Measurements from ENCODE around the gene CDH4. TPM values are rescaled to one million over a fixed set of nuclear protein-coding genes. Genes with fewer than 3 reads are reported as not detected.

Gene CDH4
- total RNA-seq, 4 donors from 2014 or later = not detected

DNA sequence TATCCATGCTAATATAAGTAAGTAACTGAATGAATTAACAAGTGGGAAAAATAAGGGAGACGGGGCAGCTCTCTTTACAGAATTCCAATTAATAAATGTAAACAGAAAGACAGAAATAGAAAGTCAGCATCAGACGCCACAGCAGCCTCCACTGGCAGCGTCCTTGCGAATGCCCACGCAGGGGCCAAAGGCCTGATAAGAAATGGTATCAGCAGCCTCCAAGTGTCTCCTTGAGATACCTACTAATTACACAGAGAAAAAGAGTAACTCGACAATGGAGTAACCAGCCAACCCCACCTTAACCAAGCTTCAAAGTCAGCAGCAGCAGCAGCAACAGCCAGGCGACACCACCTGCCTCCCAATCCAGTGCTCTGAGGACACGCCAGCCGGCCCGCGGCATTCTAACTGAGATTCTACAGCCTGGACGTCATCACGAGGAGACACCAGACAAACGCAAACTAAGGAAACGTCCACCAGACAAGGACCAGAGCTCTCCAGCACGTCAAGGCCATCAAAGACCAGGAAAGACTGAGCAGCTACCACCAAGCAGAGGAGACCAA, 734.8 kb downstream of the CDH4 start:
- intact Hi-C loops (cut with DNase I; ENCODE audit: low total_unique reads) = no loop called here
- Histone ChIP-seq H3K36me3 (peaks cover 0 to 20% (median 9%) of the 10 kb centered on the region in 4 donors), H3K9me3 (peaks cover 3 to 6% of the 10 kb centered on the region in 2 donors), H3K27ac (no peak overlapping the region), H3K4me1 (no peaks in the 10 kb centered on the region), H3K4me3 (no peak overlapping the region), H3K27me3 (no peaks in the 10 kb centered on the region)
- DNase-seq = no peak
- WGBS, 2 donors (ENCODE audit: low coverage in 1 of 2) = 80 to 91% methylated on average over 1 to 16 of the region's 16 CpGs
- no peak for TF ChIP-seq EP300 (IDR thresholded peaks at IDR 0.05; ENCODE audit: low read depth)
- in situ Hi-C loops (cut with MboI; ENCODE audit: low pct_ligation_motif_present in 1 of 4, low pct_unique_long_range_greater_than_20kb in 1 of 4, low sequenced_read_pairs in 3 of 4) = no loop called here

GRCh38 chr20:61988665-61989064, 736.6 kb downstream of the CDH4 start:
- Histone ChIP-seq H3K4me1 (no peaks in the 10 kb centered on the region), H3K9me3 (peaks cover 9 to 13% of the 10 kb centered on the region in 2 donors), H3K27me3 (no peaks in the 10 kb centered on the region), H3K4me3 (no peak overlapping the region), H3K36me3 (peaks cover 0 to 38% (median 16%) of the 10 kb centered on the region in 4 donors), H3K27ac (no peak overlapping the region)
- TF ChIP-seq CTCF (IDR thresholded peaks at IDR 0.05) (no peak), EP300 (IDR thresholded peaks at IDR 0.05; ENCODE audit: low read depth) (no peak), POLR2AphosphoS5 (IDR thresholded peaks at IDR 0.05) (no peak), POLR2A (IDR thresholded peaks at IDR 0.05) (no peak)
- in situ Hi-C loops (cut with MboI; ENCODE audit: low pct_ligation_motif_present in 1 of 4, low pct_unique_long_range_greater_than_20kb in 1 of 4, low sequenced_read_pairs in 3 of 4) (no loop called here), intact Hi-C loops (cut with DNase I; ENCODE audit: low total_unique reads) (no loop called here)
- WGBS, 2 donors (ENCODE audit: low coverage in 1 of 2) = 96% methylated on average over 5 to 18 of the region's 18 CpGs
- no peak for DNase-seq

- Histone ChIP-seq H3K4me3 (no peak overlapping the region), H3K9me3 (peaks cover 9 to 13% of the 10 kb centered on the region in 2 donors), H3K27ac (no peak overlapping the region), H3K36me3 (peaks cover 0 to 49% (median 22%) of the 10 kb centered on the region in 4 donors), H3K4me1 (no peaks in the 10 kb centered on the region), H3K27me3 (no peaks in the 10 kb centered on the region)
- no peak for DNase-seq
- 91% methylated on average over 14 of the region's 14 CpGs; no CpG with 5 or more reads in 1 of the 2 donors for WGBS, 2 donors (ENCODE audit: low coverage in 1 of 2)
- in situ Hi-C loops (cut with MboI; ENCODE audit: low pct_ligation_motif_present in 1 of 4, low pct_unique_long_range_greater_than_20kb in 1 of 4, low sequenced_read_pairs in 3 of 4) (no loop called here), intact Hi-C loops (cut with DNase I; ENCODE audit: low total_unique reads) (no loop called here)
- no peak for TF ChIP-seq POLR2A (IDR thresholded peaks at IDR 0.05)
Observed at GRCh38 chr20:61989741-61990140, 737.7 kb downstream of the CDH4 start.
